Ureter (tissue), 1 donor: ENCODE measurements around the gene PRIMPOL. TPM values are rescaled to one million over a fixed set of nuclear protein-coding genes. Genes with fewer than 3 reads are reported as not detected.
A peak's percentile ranks its signal among the peaks of the same experiment; 100 is the strongest.
"Not testable (repeated sequence)": the region's sequence is repeated elsewhere in the genome, so short reads cannot be mapped to it uniquely, and the experiment has no call there.

Experiments used
- DNase-seq: peaks from one replicate; pipeline ENCODE4 v3.0.0-alpha.2; 2020; ENCODE audit warnings: low spot score
- total RNA-seq: library from RNA; stranded (reverse); gene quantifications from one replicate; pipeline ENCODE4 v1.2.4, GENCODE V29; 2023
- donor health status: DM: yes; HTN: yes; CAD: no.

The PRIMPOL gene
- total RNA-seq, 1 donor from 2014 or later: 20.3 TPM

DNA sequence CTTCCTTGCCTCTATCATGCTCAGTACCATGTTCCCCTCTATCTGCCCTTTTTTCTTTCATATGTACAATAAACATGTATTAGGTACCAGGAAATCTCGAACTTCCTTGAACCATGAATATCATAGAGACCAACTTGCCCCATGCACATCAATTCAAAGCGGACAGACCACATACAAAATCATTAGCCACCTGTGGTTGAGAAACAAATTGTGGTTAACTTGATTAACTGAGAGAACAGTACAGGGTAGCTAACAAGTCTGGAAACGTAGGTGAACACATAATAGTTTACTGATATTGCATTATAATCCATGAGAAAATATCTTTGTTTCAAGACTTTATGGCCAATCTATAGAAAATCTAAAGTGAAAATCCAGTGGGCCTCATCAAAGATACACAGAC, 8.5 kb upstream of the PRIMPOL start:
- no peak for DNase-seq

DNA sequence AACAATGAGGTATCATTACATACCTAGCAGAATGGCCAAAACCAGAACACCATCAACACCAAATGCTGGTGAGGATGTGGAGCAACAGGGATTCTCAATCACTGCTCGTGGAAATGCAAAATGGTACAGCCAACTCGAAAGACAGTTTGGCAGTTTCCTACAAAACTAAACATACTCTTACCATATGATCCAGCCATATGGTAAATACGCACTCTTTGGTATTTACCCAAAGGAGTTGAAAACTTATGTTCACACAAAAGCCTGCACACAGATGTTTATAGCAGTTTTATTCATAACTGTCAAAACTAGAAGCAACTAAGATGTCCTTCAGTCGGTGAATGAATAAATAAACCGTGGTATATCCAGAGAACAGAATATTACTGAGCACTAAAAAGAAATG, 8.1 kb upstream of the PRIMPOL start:
- no peak for DNase-seq

DNA sequence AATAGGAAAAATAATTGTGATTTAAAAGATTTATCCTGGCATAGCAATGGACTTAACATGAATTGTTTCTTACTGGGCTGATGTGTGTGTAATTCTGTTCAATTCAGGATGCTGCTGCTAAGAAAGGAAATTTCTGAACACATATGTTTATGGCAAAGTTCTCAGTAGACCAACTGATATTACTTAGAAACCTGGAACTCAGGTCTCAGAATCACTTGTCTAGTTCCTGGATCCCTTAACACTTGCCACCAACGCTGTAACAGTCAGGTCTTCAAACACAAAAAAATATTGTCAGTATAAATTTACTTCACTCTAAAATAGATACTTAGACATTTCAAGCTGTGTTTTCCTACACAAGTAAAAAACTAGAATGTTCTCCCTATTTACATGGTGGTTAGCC, 5.8 kb upstream of the PRIMPOL start:
- no peak for DNase-seq

DNA sequence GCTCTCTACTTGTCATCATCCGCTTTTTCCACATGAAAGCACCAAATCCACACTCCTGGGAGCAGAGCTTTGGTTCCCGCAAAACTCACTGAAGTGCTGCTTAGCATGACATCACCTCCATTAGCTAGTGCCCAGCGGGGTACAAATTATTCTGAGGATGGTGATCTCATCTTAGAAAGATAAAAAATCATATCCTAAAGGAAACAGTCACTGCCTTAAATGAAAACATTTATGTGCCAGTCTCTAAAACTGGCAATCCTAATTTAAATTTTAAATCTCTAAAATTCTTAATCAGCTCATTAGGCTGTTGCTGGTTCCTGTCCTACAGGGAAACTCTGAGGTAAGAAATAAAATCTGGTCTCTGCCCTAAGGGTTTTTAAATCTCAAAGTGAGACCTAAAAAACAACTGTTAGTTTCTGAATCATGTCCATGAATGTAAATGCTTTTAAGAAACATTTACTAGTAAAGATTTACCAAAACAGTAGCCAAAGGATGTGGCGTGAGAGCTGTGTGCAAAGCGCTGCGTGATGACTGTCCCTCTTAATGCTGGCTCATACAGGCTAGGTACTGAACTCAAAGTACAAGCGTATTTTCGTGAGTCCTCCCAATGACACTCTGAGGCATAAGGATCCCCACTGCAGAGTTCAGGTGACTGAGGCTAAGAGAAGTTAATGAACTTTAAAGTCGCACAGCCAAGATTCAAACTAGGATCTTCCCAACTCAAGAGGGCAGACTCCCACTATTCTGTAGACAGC, 4.8 kb upstream of the PRIMPOL start:
- DNase-seq: no peak

DNA sequence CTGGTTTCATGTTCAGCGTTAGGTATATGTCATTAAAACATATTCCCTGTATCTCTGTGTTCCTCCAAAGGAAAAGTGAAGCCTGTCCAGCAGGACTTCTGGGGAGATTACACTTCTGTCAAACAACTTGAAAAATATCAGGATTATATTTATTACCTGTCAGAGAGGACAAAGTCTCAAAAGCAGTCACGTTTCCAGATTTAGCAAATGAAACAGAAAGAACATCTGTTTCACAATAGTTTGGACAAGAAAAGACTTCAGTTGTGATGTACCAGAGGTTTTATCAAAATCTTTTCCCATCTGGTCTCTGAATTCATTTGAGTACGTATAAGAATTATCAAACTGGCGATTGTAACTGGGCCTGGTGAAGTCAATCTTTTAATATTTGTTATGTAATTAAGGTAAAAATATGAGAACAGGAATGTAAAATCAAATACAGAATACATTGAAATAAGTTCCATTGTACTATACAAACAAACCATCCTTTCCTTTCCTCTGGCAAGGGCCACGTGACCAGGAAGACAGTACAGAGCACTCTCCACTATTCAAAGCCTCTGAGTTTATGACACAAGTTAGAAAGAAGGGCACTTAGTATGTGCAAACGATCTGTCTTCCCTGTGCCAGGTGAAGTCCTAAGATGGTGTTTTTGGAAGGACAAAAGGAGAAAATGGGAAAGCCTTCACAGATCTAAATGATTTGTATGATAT, 3.5 kb upstream of the PRIMPOL start:
- no peak for DNase-seq

DNA sequence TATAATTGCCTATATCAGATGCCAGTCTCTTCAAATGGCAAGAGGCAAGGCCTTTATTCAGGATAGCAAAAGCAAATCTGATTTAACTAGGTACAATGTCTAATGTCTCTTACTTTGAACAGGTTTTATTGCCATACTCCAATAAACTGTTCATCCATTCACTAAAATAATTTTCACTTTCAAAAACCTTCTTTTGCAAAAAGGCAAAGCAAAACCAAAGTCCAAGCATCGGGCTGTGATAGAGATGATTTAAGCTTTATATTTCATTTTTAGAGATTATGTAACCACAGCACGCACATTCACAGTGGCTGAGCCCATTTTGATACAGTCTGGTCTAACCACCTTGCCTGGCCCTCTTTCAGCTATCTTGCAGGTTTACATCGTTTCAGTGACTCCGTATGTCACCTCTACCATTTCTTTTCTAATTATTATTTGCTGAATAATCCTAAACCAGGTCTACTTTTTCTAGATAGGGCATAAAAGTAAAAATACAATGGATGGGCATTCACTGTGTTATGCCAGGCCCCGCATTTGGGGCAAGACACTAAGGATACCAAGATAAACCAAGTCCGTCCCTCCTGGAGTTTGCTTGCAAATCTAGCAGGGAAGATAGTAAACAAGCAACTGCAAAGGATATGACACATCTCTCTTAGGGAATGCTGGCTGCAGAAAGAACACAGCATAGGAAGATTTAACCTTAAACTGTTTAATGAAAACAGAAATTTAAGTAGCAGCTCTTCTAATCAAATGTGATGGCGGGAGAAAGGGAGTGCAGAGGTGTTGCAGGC, 2.1 kb upstream of the PRIMPOL start:
- no peak for DNase-seq

DNA sequence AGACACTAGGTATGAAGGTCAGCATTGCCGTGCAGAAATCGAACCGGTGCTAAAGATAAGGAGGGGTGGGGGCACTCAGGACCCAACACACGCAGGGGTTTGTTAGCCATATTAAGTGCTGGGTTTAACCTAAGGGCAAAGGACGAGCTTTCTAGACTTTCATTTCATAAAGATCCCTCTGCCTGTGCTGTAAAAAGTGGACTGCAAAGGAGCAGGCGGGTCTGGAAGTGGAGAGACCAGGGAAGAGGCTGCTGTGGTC, 1.6 kb upstream of the PRIMPOL start:
- DNase-seq: no peak

DNA sequence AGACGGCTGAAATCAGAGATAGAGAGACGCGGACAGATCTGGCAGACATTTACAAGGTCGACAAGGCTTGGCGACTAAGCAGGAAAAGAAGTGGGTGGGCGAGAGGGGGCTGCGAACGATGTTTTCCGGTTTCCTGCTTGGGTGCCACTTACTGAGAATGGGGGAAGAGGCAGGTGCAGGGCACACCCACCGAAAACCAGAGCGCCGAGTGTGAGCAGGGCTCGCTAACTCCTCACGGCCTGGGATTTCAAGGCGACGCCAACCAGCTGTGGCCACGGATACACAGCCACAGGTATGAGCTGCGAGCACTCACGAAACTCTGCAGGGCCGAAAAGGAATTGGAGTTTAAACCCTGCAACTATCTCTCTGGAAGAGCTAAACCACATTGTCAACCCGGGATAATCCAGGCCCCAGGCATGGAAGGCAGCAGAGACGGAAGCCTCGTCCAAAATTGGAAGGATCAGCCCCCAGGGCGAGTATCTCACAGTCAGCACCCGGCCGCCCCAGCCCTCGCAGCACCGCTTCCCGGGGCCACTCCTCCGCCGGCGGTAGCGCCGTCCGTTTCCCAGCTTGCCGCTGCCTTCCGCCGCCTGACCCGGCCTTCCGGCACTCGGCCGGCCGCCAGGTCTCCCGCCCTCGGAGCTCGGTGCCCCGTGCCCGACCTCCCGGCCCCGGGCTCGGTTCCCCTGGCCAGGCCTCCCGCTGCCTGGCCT, 1.1 kb upstream of the PRIMPOL start:
- peak; percentile 74 for DNase-seq

DNA sequence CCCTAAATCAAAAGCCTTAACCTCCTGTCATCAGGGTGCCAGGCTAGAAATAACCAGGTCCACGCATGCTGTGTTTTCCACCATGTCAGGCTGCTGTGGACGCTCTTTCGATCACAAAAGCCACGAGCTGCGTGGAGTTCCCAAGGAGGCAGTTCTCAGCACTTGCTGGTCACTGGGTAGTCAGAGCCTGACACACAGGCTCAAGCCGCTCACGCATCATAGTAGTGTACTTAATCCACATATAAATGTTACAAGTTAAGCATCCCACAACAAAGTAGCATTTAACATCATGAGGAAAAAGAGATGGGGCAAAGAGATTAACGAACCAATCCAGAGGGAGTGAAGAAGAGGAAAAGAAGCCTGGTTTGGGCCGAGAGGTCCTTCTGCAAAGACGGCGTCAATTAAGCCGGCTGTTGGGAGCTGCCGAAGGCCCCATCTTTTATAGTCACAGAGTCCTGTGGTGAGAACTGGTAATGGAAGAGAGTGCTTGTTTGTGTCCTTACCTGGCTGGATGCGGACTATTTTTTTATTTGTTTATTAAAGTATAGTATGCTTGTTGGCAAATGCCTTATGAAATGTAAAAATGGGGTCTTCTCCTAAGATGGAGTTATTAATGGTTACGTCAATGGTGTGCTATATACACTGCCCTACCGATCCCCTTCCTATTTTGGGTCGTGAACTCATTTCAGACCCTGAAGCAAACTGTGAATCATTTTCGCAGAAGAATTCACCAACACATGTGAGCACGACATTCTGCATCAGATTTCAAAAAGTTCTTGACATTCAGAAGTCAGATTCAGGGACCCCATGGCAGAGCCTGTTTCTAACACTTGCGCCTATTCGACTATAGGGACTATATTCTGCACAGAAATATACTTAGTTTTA, 675 bp downstream of the PRIMPOL start:
- DNase-seq: no peak

DNA sequence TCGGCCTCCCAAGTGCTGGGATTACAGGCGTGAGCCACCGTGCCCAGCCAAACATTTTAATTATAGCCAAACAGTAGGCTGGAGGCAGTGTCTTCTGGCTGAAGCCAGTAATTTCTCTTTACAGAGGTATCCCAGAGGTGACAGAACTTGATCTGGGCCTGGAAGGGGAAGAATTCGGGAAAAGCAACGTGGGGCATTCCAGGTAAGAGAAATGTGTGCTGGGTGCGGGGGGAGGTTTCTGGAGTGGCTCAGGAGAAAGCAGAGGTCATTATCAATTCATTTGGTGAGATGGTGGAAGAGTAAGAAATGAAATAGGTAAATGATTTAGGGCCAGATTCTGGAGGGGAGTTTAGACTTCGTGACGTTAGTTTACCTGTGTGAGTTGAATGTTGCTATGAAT, 2.4 kb downstream of the PRIMPOL start:
- DNase-seq: no peak

DNA sequence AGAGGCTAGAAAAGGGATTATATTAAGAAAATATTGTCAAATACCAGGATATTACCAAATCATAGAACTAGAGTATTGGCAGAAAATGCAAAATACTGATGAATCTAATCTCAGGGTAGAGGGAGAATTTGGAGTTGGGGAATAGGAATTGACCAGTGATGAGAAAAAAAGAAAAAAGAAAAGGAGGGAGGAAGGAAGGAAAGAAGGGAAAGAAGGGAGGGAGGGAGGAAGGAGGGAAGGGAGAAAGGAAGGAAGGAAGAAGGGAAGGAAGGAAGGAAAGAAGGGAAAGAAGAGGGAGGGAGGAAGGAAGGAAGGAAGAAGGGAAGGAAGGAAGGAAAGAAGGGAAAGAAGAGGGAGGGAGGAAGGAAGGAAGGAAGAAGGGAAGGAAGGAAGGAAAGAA, 3.1 kb downstream of the PRIMPOL start:
- DNase-seq: not testable (repeated sequence)

DNA sequence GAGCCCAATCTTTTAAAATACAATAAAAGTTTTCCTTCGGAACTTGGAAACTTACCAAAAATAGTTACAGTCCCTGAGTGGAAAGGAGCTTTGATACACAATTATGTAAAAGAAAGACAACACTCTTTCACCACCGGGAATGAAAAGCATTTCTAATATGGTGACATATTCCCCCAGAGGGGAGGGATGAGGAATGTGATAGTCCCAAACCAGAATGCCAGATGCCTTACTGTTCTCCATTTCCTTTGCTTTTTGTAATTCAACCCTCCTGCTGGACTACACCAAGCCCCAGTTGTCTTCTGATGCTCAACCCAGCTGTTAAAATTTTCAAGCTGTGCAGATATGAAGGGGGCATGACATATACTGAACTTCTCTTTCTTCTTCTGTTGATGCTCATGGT, 4.1 kb downstream of the PRIMPOL start:
- no peak for DNase-seq

DNA sequence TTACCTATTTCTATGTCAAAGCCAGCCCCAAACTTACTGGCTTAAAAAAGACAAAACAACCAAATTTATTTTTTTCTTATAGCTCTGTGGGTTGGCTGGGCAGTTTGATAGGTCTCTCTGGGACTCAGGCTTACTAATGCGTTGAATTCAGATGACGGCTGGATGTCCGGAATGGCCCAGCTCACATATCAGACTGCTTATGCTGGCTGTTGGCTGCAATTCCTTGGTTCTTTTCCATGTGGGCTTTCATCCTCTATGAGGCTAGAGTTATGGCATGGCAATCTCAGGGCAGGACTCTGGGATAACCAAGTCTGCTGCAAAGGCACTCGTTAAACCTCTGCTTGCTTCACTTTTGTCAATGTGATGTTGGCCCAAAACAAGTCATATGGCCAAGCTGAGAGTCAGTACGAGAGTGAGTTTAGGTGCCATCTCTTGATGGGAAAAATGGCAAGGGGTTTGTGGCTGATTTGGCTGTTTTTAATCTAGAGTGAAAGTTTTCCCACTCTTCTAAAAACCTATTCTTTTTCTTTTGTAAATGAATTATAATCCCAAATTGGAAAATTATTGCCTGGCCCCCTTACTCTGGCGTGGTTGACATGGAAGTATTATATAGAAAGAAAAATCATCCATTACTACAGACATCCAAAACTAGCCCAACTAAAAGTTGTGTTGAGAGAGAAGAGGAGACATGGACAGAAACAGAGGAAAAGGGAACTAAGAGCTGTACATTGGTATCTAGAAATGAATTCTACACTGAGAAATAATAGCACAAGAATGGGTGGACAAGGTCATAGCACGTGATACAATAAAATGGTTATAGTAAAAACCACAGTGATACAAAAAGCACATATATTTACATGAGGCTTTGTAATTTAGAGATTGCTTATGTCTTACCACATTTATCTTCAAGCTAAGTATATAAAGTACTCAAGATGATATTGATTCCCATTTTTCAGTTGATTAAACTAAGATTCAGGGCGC, 6.6 kb downstream of the PRIMPOL start:
- no peak for DNase-seq

DNA sequence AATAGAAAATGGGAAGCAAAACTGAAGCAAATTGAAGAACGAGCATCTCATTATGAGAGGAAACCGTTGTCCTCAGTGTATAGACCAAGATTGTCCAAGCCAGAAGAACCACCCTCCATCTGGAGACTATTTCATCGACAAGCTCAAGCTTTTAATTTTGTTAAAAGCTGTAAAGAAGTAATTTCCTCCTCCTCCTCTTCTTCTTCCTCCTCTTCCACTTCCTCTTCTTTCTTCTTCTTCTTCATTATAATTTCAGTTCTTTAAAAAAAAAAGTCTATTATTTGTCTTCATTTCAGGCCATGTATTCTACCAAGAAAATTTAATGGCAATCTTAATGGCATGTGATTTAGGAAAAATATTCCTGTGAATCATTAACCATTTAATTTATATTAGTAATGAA, 7.6 kb downstream of the PRIMPOL start:
- DNase-seq: no peak

DNA sequence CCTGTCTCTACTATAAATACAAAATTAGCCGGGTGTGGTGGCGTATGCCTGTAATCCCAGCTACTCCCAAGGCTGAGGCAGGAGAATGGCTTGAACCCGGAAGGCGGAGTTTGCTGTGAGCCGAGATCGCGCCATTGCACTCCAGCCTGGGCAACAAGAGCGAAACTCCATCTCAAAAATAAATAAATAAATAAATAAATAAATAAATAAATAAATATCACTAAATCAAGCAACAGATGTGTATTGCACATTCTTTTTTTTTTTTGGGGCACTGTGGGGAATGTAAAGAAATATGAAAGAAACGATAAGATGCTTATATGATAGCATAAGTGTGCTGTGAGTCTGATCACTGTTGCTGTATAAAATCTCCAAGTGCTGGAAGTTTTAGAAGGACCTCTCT, 8.3 kb downstream of the PRIMPOL start:
- DNase-seq: not testable (repeated sequence)

DNA sequence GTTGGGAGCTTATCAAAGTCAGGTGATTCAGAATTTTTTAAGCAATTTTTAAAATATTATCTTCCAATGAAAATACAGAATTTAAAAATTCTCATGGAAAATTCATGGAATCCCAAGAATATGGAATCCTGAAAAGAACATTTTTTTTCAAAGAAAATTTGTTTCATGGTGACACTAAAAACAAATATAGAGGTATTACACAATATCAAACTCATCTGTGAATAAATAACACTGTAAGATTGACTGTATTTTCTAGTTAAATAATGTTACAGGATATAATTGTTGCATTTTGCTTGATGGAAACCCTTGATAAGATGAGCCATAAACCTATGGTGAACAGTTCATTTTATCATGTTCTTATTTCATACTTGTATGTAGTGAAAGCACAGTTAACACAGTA, 11.4 kb downstream of the PRIMPOL start:
- DNase-seq: no peak

DNA sequence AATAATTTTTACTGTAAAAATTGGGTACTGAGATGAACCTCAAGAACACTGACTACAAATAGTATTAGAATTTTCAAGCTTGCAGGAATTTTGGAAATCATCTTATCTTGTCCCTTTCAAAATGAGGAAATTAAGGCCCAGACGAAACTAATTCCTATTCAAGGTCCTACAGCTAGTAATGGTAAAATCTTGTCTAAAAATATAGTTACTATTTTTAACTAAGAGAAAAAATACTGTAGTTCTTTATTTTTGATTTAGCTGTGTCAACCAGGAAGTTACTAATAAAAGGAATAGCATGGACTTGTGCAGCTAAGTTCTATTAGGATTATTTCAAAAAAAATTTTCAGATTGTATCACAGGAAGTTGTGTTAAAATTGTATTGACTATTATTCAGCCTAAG, 12.7 kb downstream of the PRIMPOL start:
- DNase-seq: no peak

DNA sequence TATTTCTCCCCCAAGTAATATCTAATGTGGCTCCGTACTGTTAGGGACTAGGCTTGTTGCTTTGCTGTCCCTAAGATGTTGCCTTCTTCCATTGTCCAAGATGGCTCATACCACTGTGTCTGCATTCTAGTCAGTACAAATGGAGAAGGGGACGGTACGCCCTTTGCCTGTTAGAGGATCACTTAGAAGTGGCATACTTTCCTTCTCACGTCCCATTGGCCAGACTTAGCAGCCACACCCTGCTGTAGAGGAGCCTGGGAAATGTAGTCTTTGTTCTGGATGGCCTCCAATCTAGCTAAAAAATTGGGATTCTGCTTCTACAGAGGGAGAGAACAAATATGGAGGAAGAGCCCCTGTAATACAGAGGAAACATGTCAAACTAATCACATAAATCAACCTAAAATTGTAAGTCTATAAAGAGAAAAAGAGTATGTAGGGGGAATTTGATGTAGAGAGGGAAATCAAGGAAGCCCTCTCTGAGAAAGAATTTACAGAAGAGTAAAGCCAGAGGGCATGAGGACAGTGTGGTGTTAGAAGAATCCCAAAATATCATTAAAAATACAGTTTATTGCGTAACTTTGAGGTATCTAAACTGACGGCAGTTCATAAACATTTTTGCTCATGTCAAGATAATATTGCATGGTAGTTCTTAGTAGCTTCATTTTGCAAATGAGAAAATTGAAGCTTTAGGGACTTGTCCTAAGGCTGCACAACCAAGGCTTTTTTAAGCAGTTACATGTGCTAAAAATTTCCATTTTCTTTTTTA, 15.1 kb downstream of the PRIMPOL start:
- DNase-seq: no peak

DNA sequence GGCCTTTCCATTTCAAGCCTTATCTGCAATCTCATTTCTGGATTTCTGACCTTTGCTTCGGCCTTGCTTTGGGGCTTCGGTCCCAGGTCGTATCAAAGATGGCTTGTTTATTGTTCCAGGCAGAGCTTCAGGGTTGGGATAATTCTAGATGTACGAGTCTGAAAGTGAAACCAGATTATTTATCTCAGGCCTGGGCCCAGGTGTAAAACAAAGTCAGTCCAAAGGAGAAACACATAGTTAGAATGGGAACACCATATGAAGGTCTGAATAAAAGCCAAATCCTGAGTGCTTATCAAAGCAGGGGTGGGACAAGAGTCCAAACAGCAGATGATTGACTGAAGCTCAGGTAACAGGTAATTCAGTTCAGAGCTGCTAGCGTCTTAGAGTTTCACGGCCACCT, 17.1 kb downstream of the PRIMPOL start:
- DNase-seq: no peak
